Measurements from ENCODE around the gene C3orf62.

- TF ChIP-seq, protein P1, sequence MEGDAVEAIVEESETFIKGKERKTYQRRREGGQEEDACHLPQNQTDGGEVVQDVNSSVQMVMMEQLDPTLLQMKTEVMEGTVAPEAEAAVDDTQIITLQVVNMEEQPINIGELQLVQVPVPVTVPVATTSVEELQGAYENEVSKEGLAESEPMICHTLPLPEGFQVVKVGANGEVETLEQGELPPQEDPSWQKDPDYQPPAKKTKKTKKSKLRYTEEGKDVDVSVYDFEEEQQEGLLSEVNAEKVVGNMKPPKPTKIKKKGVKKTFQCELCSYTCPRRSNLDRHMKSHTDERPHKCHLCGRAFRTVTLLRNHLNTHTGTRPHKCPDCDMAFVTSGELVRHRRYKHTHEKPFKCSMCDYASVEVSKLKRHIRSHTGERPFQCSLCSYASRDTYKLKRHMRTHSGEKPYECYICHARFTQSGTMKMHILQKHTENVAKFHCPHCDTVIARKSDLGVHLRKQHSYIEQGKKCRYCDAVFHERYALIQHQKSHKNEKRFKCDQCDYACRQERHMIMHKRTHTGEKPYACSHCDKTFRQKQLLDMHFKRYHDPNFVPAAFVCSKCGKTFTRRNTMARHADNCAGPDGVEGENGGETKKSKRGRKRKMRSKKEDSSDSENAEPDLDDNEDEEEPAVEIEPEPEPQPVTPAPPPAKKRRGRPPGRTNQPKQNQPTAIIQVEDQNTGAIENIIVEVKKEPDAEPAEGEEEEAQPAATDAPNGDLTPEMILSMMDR (IDR thresholded peaks at IDR 0.05): no peak
- TF ChIP-seq ZFX (IDR thresholded peaks at IDR 0.05; ENCODE audit: borderline replicate concordance): no peak
These were observed 38.5 kb downstream of the C3orf62 start for GRCh38 chr3:49238274-49239127.

All from 22Rv1 (cell line).